Parathyroid adenoma (tissue), 2 donors: Measurements from ENCODE around the gene RANBP3L.

Experiments used
- H2AFZ ChIP-seq: fragments of 300-600 bp; sonication (generic); one replicate; pipeline ENCODE4 v1.7.0; 2017; ENCODE audit warnings: antibody characterized with exemption, mild to moderate bottlenecking
- H3K27ac ChIP-seq: fragments of 300-600 bp; sonication (generic); one replicate; pipeline ENCODE4 v1.7.0; 2017
- H3K27me3 ChIP-seq: fragments of 300-600 bp; sonication (generic); one replicate; pipeline ENCODE4 v1.7.0; 2017; ENCODE audit warnings: low read length; ENCODE audit not compliant: control insufficient read depth, insufficient read depth
- H3K36me3 ChIP-seq: fragments of 300-600 bp; sonication (generic); one replicate; pipeline ENCODE4 v1.7.0; 2017; ENCODE audit warnings: low read length; ENCODE audit not compliant: control insufficient read depth, insufficient read depth
- H3K4me1 ChIP-seq: fragments of 300-600 bp; sonication (generic); one replicate; pipeline ENCODE4 v1.7.0; 2017; ENCODE audit warnings: control low read depth
- H3K4me2 ChIP-seq: fragments of 300-600 bp; sonication (generic); one replicate; pipeline ENCODE4 v1.7.0; 2017; ENCODE audit warnings: low read length
- H3K4me3 ChIP-seq: fragments of 300-600 bp; sonication (generic); one replicate; pipeline ENCODE4 v1.7.0; 2017; ENCODE audit warnings: low read depth, low read length
- H3K79me2 ChIP-seq: fragments of 300-600 bp; sonication (generic); one replicate; pipeline ENCODE4 v1.7.0; 2017; ENCODE audit warnings: control low read depth
- H3K9ac ChIP-seq: fragments of 300-600 bp; sonication (generic); one replicate; pipeline ENCODE4 v1.7.0; 2017; ENCODE audit warnings: mild to moderate bottlenecking
- H3K9me3 ChIP-seq: fragments of 300-600 bp; sonication (generic); one replicate; pipeline ENCODE4 v1.7.0; 2017; ENCODE audit warnings: low read length; ENCODE audit not compliant: control insufficient read depth
- TF ChIP-seq, protein P1 (sequence below): fragments of 300-600 bp; sonication (generic); IDR thresholded peaks from one replicate; pipeline ENCODE4 v1.7.0; 2017; ENCODE audit warnings: antibody characterized with exemption, mild to moderate bottlenecking
- donor health status: primary hyperparathyroidism.

The RANBP3L gene

GRCh38 chr5:36300927-36301540 lies 668 bp downstream of the RANBP3L start:
- peak overlapping the region; percentile 29 for H3K4me2 ChIP-seq
- H3K9ac ChIP-seq, result no peak overlapping the region
- H3K9me3 ChIP-seq, result no peaks in the 10 kb centered on the region
- H3K27me3 ChIP-seq, result no peaks in the 10 kb centered on the region
- H3K27ac ChIP-seq, result no peak overlapping the region
- H2AFZ ChIP-seq, result peak overlapping the region; percentile 87
- no peaks in the 10 kb centered on the region for H3K36me3 ChIP-seq
- H3K4me3 ChIP-seq, result peak overlapping the region; percentile 2
- TF ChIP-seq, protein P1, sequence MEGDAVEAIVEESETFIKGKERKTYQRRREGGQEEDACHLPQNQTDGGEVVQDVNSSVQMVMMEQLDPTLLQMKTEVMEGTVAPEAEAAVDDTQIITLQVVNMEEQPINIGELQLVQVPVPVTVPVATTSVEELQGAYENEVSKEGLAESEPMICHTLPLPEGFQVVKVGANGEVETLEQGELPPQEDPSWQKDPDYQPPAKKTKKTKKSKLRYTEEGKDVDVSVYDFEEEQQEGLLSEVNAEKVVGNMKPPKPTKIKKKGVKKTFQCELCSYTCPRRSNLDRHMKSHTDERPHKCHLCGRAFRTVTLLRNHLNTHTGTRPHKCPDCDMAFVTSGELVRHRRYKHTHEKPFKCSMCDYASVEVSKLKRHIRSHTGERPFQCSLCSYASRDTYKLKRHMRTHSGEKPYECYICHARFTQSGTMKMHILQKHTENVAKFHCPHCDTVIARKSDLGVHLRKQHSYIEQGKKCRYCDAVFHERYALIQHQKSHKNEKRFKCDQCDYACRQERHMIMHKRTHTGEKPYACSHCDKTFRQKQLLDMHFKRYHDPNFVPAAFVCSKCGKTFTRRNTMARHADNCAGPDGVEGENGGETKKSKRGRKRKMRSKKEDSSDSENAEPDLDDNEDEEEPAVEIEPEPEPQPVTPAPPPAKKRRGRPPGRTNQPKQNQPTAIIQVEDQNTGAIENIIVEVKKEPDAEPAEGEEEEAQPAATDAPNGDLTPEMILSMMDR, result no peak
- peaks cover 21% of the 10 kb centered on the region for H3K4me1 ChIP-seq
- no peaks in the 10 kb centered on the region for H3K79me2 ChIP-seq

DNA sequence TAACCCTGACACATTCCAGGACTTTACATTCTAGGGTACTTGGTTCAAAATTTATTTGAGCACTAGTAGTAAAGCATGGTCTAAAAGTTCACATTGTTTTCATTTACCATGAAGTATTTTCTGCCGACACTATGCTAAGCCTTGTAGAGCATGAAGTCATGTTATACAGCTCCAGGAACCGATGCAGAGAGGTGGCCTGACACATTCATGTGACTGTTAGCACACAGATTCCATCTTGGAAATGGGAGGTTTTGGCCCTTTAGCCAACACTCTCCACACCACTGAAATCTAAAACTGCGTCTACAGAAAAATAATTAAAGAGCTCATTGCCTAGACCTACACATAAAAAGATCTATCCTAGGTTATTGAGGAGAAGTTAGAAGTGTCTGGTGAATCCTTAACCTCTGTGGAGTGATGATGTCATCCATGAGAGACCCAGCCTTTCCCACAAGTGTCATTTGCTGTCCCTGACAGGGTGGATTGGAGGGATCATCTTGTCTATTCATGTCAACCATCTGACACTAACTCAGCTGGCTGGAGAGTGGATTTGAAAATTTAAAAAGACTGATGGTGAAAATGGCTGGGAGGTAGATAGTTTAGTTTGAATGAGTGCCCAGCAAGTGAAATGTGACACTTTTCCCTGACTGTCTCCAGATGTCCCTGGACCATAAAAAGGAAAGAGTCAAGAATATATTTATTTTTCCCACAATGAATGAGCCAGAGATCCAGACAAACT lies 1.3 kb downstream of the RANBP3L start:
- H3K9me3 ChIP-seq, result no peaks in the 10 kb centered on the region
- H3K27me3 ChIP-seq, result no peaks in the 10 kb centered on the region
- H3K4me1 ChIP-seq, result peaks cover 21% of the 10 kb centered on the region
- TF ChIP-seq, protein P1, result no peak
- H3K27ac ChIP-seq, result no peak overlapping the region
- peak overlapping the region; percentile 29 for H3K4me2 ChIP-seq
- no peak overlapping the region for H3K9ac ChIP-seq
- peak overlapping the region; percentile 2 for H3K4me3 ChIP-seq
- H3K36me3 ChIP-seq, result no peaks in the 10 kb centered on the region
- peak overlapping the region; percentile 87 for H2AFZ ChIP-seq
- H3K79me2 ChIP-seq, result no peaks in the 10 kb centered on the region

DNA sequence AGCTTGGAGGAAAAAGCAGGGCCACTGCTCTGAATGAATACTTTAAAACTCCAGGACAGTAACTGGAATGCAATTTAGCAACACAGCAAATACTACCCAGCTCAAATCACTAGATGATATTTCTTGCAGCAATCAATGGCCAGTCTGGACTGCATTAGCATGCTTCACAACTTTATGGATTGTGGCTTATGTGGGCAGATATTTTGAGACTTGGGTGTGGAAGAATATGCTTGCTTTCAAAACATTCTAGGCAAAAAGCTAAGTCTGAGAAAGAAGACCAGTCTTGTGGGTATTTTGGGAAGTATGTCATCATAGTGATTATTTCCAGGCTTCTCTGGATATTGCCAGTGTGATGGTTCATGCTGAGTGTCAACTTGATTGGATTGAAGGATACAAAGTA lies 3.1 kb downstream of the RANBP3L start:
- no peak overlapping the region for H2AFZ ChIP-seq
- H3K27ac ChIP-seq, result no peak overlapping the region
- H3K27me3 ChIP-seq, result no peaks in the 10 kb centered on the region
- H3K79me2 ChIP-seq, result no peaks in the 10 kb centered on the region
- TF ChIP-seq, protein P1, result no peak
- no peak overlapping the region for H3K4me3 ChIP-seq
- H3K36me3 ChIP-seq, result no peaks in the 10 kb centered on the region
- H3K9me3 ChIP-seq, result no peaks in the 10 kb centered on the region
- no peak overlapping the region for H3K4me2 ChIP-seq
- peaks cover 21% of the 10 kb centered on the region for H3K4me1 ChIP-seq
- no peak overlapping the region for H3K9ac ChIP-seq

- no peaks in the 10 kb centered on the region for H3K79me2 ChIP-seq
- H3K4me1 ChIP-seq, result peaks cover 21% of the 10 kb centered on the region
- no peak overlapping the region for H3K27ac ChIP-seq
- no peak overlapping the region for H3K4me3 ChIP-seq
- H3K9ac ChIP-seq, result no peak overlapping the region
- no peak overlapping the region for H3K4me2 ChIP-seq
- TF ChIP-seq, protein P1, result no peak
- H2AFZ ChIP-seq, result no peak overlapping the region
- no peaks in the 10 kb centered on the region for H3K9me3 ChIP-seq
- no peaks in the 10 kb centered on the region for H3K36me3 ChIP-seq
- H3K27me3 ChIP-seq, result no peaks in the 10 kb centered on the region
Observed at GRCh38 chr5:36297653-36298052, 4.0 kb downstream of the RANBP3L start.
